PC-9 (cell line): ENCODE results near the gene MYO1E. TPM values are rescaled to one million over a fixed set of nuclear protein-coding genes. Genes with fewer than 3 reads are reported as not detected.
"Not testable (repeated sequence)": the region's sequence is repeated elsewhere in the genome, so short reads cannot be mapped to it uniquely, and the experiment has no call there.

Experiments used
- BruUV-seq: library from RNA; stranded (reverse); fragments of 400-500 nt; replicated peaks from 2 replicates; lab custom pipeline; 2021; lab: Mats Ljungman, UMichigan
- CTCF ChIA-PET: fragments of 300-600 bp; sonication (Branson Sonifier 250); formaldehyde crosslinking; loops from one replicate; lab custom pipeline; 2022; ENCODE audit warnings: antibody characterized with exemption; lab: Charles Lee
- POLR2A ChIA-PET: fragments of 300-600 bp; sonication (Branson Sonifier 250); formaldehyde crosslinking; loops from one replicate; lab custom pipeline; 2022; ENCODE audit warnings: antibody characterized with exemption; ENCODE audit not compliant: unreplicated experiment; lab: Charles Lee
- DNase-seq, 2 experiments: peaks; one replicate each; pipeline versions ENCODE4 v3.0.0 to v3.0.0-alpha.2; 2015 to 2022; ENCODE audit warnings: mixed read lengths in 1 of 2
- H2AFZ ChIP-seq: fragments of 200-600 bp; sonication (generic); 2 replicates; pipeline ENCODE4 v1.8.1; 2017; ENCODE audit warnings: antibody characterized with exemption
- H3F3A ChIP-seq: fragments of 200-600 bp; sonication (generic); 2 replicates; pipeline ENCODE4 v1.8.1; 2017; ENCODE audit warnings: antibody characterized with exemption, mild to moderate bottlenecking, low read depth; ENCODE audit not compliant: insufficient read depth
- H3K27ac ChIP-seq: fragments of 200-600 bp; sonication (generic); 2 replicates; pipeline ENCODE4 v1.6.1; 2016; ENCODE audit warnings: mixed run types
- H3K27me3 ChIP-seq: fragments of 200-600 bp; sonication (generic); 2 replicates; pipeline ENCODE4 v1.6.1; 2016; ENCODE audit warnings: low read depth, mixed run types; ENCODE audit not compliant: insufficient read depth
- H3K36me3 ChIP-seq: fragments of 200-600 bp; sonication (generic); 2 replicates; pipeline ENCODE4 v1.6.1; 2016; ENCODE audit warnings: low read depth, mixed run types
- H3K4me1 ChIP-seq: fragments of 200-600 bp; sonication (generic); replicated peaks from 2 replicates; pipeline ENCODE4 v1.6.1; 2016; ENCODE audit warnings: mixed run types; ENCODE audit not compliant: insufficient read depth
- H3K4me2 ChIP-seq: fragments of 200-600 bp; sonication (generic); 2 replicates; pipeline ENCODE4 v1.6.1; 2017; ENCODE audit warnings: mixed run types
- H3K4me3 ChIP-seq: fragments of 200-600 bp; sonication (generic); 2 replicates; pipeline ENCODE4 v1.6.1; 2016; ENCODE audit warnings: mixed run types
- H3K79me2 ChIP-seq: fragments of 200-600 bp; sonication (generic); 2 replicates; pipeline ENCODE4 v1.6.1; 2017; ENCODE audit warnings: low read depth, mixed run types
- H3K9me2 ChIP-seq: fragments of 200-600 bp; sonication (generic); 2 replicates; pipeline ENCODE4 v1.8.1; 2017; ENCODE audit warnings: mild to moderate bottlenecking; ENCODE audit not compliant: insufficient read depth
- H3K9me3 ChIP-seq: fragments of 200-600 bp; sonication (generic); 2 replicates; pipeline ENCODE4 v1.8.1; 2016; ENCODE audit warnings: low read depth; ENCODE audit not compliant: insufficient read depth
- H4K20me1 ChIP-seq: fragments of 200-600 bp; sonication (generic); 2 replicates; pipeline ENCODE4 v1.8.1; 2017; ENCODE audit not compliant: insufficient read depth
- CTCF ChIP-seq: fragments of 200-600 bp; sonication (generic); conservative IDR thresholded peaks from 2 replicates; pipeline ENCODE4 v1.6.1; 2017; ENCODE audit warnings: mixed run types, antibody characterized with exemption, mild to moderate bottlenecking, moderate library complexity
- EZH2 ChIP-seq: fragments of 200-600 bp; sonication (generic); IDR thresholded peaks from 2 replicates; pipeline ENCODE4 v1.8.0; 2017; ENCODE audit warnings: antibody characterized with exemption, low read depth
- intact Hi-C: fragments of 100-400 bp; cut with micrococcal nuclease; formaldehyde crosslinking; loops from one replicate; pipeline ENCODE4 v1.10.0; 2022; ENCODE audit not compliant: unreplicated experiment
- total RNA-seq: library from RNA; stranded (reverse); gene quantifications from 2 replicates; pipeline ENCODE4 v1.2.3, GENCODE V29; 2021

The MYO1E gene
- total RNA-seq, 1 experiment from 2014 or later: 156 TPM

DNA sequence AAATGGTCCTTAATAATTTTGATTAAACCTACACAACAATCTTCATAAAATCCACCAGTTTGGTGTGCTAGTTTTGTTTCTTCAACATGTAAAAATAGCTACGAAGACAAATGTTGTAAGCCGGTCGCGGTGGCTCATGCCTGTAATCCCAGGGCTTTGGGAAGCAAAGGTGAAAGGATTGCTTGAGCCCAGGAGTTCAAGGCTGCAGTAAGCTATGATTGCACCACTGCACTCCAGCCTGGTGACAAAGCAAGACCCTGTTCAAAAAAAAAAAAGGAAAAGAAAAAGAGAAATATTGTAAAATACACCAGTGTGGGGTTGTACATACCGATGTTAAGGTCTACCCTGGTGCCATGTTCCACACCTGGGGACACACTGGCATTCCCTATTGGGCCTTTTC is 91.0 kb downstream of the MYO1E start:
- BruUV-seq: no TSS peak
- H3K9me2 ChIP-seq: no peaks in the 10 kb centered on the region
- no peak overlapping the region for H3K4me3 ChIP-seq
- no peak overlapping the region for H2AFZ ChIP-seq
- H3K27ac ChIP-seq: peak overlapping the region; percentile 57
- H3K79me2 ChIP-seq: peaks cover 82% of the 10 kb centered on the region
- H3K9me3 ChIP-seq: no peaks in the 10 kb centered on the region
- intact Hi-C loops: no loop called here
- TF ChIP-seq CTCF: no peak
- TF ChIP-seq EZH2: no peak
- DNase-seq: no peak
- ChIA-PET POLR2A (no interaction called here), CTCF (no interaction called here)
- H3F3A ChIP-seq: peaks cover 65% of the 10 kb centered on the region
- no peaks in the 10 kb centered on the region for H3K36me3 ChIP-seq
- peaks cover 95% of the 10 kb centered on the region for H3K4me1 ChIP-seq
- H4K20me1 ChIP-seq: no peaks in the 10 kb centered on the region
- H3K27me3 ChIP-seq: no peaks in the 10 kb centered on the region
- no peak overlapping the region for H3K4me2 ChIP-seq

- H3K27ac ChIP-seq: peak overlapping the region; percentile 98; the same call in 1 of the 2 replicates
- H3K4me1 ChIP-seq: peaks cover 93% of the 10 kb centered on the region
Observed at GRCh38 chr15:59280855-59281254, 91.8 kb downstream of the MYO1E start.

GRCh38 chr15:59280292-59280691 is 92.4 kb downstream of the MYO1E start:
- H3K4me3 ChIP-seq, H3K9me3 ChIP-seq, H3K9me2 ChIP-seq, intact Hi-C loops, BruUV-seq, H3K27me3 ChIP-seq, CTCF ChIA-PET, H3K4me2 ChIP-seq, H2AFZ ChIP-seq, H3K36me3 ChIP-seq, DNase-seq, H4K20me1 ChIP-seq: not testable (repeated sequence)
- Histone ChIP-seq H3K4me1 (peaks cover 93% of the 10 kb centered on the region), H3K27ac (peak overlapping the region; percentile 98; the same call in 1 of the 2 replicates), H3F3A (peaks cover 68% of the 10 kb centered on the region), H3K79me2 (peaks cover 81% of the 10 kb centered on the region)
- POLR2A ChIA-PET: interaction anchor here (0.6 to 0.7 kb wide), 3 partner anchors 26 to 723 kb away, joined by 3 to 7 read pairs (median 5); no protein-coding TSS in a partner anchor

More at GRCh38 chr15:59280855-59281254, 91.8 kb downstream of the MYO1E start:
- Histone ChIP-seq H2AFZ (no peak overlapping the region), H3K4me2 (no peak overlapping the region), H4K20me1 (no peaks in the 10 kb centered on the region), H3F3A (peaks cover 65% of the 10 kb centered on the region), H3K36me3 (no peaks in the 10 kb centered on the region), H3K27me3 (no peaks in the 10 kb centered on the region), H3K4me3 (no peak overlapping the region), H3K79me2 (peaks cover 78% of the 10 kb centered on the region), H3K9me2 (no peaks in the 10 kb centered on the region), H3K9me3 (no peaks in the 10 kb centered on the region)
- DNase-seq: no peak
- ChIA-PET CTCF (no interaction called here), POLR2A (no interaction called here)
- no TSS peak for BruUV-seq
- TF ChIP-seq CTCF (no peak), EZH2 (no peak)
- intact Hi-C loops: no loop called here

GRCh38 chr15:59279023-59279422 is 93.6 kb downstream of the MYO1E start:
- POLR2A ChIA-PET: no interaction called here
- peak overlapping the region; percentile 65; the same call in 1 of the 2 replicates for H3K4me2 ChIP-seq
- H3K27me3 ChIP-seq: no peaks in the 10 kb centered on the region
- TF ChIP-seq EZH2 (no peak), CTCF (no peak)
- no peak for DNase-seq
- H2AFZ ChIP-seq: no peak overlapping the region
- CTCF ChIA-PET: no interaction called here
- H3F3A ChIP-seq: peaks cover 66% of the 10 kb centered on the region
- no peaks in the 10 kb centered on the region; the same call in 1 of the 2 replicates for H3K9me3 ChIP-seq
- intact Hi-C loops: loop anchor here (5.0 kb wide), 2 partner anchors 107 to 1093 kb away; no protein-coding TSS in a partner anchor
- H3K9me2 ChIP-seq: no peaks in the 10 kb centered on the region
- no TSS peak for BruUV-seq
- no peak overlapping the region for H3K4me3 ChIP-seq
- H3K36me3 ChIP-seq: no peaks in the 10 kb centered on the region
- H3K79me2 ChIP-seq: peaks cover 86% of the 10 kb centered on the region
- peak overlapping the region; percentile 98 for H3K27ac ChIP-seq
- no peaks in the 10 kb centered on the region for H4K20me1 ChIP-seq
- H3K4me1 ChIP-seq: peaks cover 93% of the 10 kb centered on the region
